HG02885 (cell line): ENCODE results near the gene CDR2L.
"Not testable (repeated sequence)": the region's sequence is repeated elsewhere in the genome, so short reads cannot be mapped to it uniquely, and the experiment has no call there.

Experiments used
- ATAC-seq: cut with Tn5 transposase; IDR thresholded peaks from one replicate; pipeline ENCODE4 v1.9.1; 2021; ENCODE audit warnings: mild to moderate bottlenecking; ENCODE audit not compliant: unreplicated experiment, poor library complexity

CDR2L gene

DNA sequence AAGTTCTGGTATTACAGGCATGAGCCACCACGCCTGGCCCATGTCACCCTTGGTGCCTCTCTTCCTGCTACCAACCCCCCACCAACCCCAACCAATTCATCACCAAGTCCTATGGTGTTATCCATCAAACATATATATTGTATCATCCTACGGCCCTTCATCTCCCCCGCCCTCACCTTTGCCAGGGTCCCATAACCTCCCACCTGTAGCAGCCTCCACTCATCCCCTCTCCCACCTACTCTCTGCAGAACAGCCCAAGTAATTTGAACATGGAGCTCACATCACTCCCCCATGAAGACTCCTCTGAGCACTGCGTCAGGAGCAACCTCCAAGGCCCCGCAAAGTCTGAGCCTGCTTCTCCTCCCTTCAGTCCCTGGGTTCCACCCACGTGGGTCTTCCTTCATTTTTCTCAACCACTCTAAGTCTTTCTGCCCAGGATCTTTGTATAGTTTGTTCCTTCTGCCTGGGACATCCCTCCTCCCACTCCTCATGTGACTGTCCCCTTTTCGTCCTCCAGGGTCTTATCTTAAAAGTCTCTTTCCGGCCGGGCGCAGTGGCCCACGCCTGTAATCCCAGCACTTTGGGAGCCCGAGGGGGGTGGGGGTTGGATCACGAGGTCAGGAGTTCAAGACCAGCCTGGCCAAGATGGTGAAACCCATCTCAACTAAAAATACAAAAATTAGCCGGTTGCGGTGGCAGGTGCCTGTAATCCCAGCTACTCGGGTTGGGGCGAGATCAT, 7.9 kb upstream of the CDR2L start:
- ATAC-seq: no peak

DNA sequence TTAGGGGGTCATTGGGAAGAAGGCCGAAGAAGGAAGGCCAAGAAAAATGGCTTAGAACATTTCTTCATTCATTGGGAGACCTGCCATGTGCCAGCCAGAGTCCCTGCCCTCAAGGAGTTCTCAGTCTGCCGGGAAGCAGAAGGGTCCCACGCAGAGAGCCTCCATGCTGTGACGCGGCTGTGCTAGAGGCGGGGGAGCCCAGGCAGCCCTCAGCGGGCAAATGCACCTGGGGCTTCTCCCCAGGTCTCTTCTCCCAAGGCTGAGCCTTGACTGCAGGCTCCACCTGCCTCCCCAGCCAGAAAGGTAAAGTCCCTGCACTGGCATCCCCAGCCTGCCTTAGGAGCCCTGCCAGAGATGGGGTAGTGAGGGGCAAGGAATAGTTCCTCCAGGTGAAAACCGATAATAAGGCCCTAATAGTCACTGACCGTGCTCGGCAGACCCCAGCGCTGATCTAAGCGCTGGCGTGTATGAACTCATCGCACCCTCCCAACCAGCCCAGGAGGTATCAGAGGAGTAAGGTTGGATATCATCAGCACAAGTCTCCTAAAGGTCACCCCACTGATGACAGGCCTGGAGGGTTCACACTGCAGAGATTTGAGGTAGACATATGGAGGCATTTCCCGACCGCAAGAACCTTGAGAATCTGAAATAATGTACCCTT, 6.0 kb upstream of the CDR2L start:
- no peak for ATAC-seq

DNA sequence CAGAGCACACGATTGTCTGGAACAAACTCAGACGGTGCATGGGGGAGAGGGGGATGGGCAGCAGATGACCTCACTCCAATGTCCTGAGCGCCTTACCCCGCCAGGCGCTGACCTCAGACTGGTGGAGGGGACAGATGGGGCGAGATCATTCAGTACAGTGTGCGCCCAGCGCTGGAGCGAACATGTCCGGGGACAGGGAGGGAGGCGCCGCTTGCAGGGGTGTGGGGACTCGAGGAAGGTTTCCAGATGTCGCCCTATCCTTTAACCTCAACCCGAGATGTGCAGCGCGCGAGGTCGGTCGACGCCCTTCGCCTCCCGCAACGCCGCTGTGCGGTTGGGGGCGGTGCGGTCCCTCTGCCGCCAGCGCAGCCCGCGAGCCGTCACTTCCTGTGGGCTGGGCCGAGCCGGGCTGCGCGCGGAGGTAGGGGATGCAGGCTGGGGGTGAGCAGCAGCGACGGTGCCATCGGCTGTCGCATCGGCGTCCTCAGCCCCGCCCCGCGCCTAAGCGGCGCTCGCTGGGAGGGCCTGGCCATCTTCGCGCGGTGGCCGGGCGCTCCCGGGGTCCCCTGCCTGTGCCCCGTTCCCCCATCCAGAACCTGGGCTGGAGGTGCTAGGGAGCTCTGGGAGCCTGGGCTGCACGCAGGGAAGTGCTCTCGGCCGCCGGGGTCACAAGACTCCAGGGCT, 5.3 kb upstream of the CDR2L start:
- peak; percentile 57 for ATAC-seq

DNA sequence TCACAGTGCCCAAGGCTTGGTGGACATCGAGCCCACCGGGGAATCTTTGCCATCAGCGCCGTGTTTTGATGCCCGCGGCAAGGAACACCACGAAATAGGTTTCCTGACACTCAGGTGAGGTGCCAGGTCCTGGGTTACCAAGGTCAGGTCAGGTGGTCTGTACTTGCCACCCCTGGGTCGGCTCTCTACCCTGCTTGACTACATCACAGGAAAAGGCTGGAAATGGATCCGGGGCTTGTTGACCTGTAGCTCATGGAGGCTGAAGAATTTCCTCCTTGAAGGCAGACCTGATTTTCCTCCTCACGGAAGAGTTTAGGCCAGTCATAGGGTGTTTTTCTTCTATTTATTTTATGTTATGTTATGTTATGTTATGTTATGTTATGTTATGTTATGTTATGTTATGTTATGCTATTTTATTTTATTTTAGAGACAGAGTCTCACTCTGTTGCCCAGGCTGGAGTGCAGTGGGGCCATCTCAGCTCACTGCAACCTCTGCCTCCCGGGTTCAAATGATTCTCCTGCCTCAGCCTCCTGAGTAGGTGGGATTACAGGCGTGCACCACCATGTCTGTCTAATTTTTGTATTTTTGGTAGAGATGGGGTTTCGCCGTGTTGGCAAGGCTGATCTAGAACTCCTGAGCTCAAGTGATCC, 4.6 kb upstream of the CDR2L start:
- ATAC-seq: not testable (repeated sequence)

DNA sequence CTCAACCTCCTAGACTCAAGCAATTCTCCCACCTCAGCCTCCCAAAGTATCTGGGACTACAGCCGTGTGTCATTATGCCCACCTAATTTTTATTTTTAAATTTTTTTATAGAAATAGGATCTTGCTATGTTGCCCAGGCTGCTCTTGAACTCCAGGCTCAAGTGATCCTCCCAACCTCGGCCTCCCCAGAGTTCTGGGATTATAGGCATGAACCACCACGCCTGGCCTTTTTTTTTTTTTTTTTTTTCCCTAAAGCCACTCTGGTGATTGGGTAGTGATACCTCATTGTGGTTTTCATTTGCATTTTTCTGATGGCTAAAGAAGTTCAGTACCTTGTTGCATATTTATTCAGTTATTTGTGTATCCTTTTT, 1.2 kb upstream of the CDR2L start:
- no peak for ATAC-seq

DNA sequence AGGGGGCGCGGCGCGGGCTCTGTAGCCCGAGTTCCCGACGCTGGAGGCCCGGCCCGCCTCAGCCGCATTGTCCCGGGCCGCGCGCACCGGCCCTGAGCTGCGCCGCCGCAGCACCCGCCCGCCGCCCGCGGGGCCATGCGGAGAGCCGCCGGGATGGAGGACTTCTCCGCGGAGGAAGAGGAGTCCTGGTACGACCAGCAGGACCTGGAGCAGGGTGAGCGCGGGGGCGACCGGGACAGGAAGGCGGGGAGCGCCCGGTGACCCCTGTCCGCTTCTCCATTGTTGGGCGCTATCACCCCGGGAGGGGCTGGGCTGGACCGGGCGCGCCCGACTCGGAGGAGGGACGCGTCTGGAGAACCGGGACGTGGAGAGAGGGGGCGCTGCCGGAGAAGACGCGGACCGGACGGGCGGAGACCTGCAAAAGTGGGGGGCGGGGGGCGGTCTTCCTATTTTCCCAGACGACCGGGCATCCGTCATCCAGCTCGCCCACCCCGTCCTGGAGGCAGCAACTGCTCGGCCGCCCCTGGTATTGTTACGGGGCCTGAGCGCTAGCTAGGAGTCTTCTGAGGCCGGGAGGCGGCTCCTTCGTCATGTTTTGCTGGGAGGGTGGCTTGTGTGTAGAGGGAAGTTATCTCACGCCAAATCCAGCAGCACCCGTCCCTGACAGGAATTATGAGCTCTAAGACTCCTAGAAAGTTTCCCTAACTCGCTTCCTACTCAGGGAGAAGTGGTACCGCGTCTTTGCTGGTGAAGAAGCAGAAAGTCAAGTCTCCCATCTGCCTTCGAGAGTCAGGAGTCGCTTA, 678 bp downstream of the CDR2L start:
- ATAC-seq: peak; percentile 26

DNA sequence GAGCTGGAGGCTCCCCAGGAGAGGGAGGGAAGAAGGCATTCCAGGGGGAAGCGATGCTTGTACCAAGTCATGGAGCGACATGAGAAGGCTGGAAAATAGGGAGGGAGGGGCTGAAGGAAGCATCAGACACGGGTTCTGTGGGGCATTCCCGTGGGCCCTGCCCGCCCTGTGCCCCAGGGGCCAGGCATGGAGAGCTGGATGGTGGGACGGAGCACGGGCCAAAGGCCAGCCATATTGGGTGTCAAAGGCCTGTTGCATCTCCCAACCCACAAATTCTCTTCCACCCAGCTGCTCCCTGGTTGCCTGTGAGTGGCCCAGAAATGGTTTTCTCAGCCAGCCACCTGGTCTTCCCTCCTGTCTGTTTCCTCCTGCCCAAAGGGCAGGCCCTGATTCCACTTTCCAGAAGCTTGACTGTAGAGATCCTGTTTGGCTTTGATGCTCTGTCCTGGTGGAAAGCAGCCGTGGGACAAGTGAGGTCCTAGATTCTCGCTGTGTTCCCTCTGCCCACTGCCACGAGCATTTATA, 3.2 kb downstream of the CDR2L start:
- ATAC-seq: no peak

DNA sequence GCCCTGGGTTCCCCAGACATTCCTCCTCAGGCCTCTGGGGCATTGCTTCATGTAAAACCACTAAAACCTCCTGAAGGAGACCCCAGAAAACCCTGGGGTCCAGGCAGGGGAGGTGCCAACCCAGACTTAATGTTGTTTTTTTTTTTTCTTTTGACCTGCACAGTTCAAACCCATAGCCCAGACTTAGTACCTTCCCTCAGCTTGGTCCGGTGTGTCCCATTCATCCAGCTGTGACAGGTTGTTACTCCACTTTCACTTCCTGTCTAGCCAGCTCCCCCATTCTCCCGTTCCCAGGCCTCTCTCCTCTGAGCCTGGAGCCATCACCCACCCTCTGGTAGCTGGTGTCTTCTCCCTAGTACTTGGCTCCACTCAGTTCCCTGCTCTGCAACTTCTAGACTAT, 4.8 kb downstream of the CDR2L start:
- ATAC-seq: no peak

DNA sequence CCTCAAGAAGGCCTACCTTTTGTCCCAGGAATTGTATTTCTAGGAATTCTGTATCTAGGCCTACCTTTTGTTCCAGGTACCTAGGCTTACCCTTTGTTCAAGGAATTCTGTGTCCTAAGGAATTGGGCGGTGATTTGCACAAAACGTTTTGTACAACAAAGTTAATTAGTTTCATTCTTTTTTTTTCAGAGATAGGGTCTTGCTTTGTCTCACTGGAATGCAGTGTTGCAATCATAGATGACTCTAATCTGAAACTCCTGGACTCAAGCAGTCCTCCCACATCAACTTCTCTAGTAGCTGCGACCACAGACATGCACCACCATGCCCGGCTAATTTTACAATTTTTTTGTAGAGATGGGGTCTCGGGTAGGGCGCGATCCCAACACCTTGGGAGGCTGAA, 7.0 kb downstream of the CDR2L start:
- no peak for ATAC-seq

DNA sequence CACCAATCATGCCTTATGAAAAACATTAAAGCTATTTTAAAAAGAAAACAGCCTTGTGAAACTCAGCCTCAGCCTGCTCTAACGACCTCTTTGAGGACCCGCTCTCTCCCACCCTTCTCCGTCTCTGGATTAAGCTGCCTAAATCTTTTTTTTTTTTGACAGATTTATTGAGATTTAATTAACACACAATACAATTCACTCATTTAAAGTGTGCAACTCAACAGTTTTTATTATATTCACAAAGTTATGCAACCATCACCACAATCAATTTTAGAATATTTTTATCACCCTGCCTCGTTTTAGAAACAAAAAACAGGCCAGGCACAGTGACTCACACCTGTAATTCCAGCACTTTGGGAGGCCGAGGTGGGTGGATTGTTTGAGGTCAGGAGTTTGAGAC, 8.4 kb downstream of the CDR2L start:
- ATAC-seq: no peak

DNA sequence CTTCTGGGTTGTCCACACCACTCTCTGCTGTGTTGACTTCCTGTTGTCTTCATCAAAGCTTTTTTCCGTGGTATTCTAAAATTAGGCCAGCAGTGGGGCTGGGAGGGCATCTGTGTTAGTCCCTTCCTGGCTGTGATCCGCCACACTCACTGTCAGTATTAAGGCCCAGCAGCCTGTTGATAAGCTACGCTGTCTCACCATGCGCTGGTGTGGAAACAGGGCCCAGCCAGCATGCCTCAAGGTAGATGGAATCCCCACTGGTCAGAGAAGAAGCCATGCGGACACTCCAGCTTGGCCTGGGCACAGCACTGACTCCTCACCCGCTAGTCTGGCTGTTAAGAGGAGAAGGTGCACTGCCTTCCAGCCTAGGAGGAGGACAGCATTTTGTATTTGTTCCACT, 11.4 kb downstream of the CDR2L start:
- no peak for ATAC-seq

DNA sequence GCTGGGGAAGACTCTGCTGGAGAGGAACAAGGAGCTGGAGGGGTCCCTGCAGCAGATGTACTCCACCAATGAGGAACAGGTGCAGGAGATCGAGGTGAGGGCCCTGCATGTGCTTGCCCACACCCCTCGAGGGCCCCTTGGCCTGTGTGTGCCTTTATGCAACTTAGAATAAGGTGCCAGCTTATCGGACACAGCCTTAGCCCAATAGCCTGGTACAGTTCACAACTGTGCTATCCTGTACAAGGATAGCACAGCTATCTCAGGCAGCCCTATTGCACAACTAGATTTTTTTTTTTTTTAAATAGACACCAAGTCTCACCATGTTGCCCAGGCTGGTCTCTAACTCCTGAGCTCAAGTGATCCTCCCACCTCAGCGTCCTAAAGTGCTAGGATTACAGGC, 12.1 kb downstream of the CDR2L start:
- ATAC-seq: no peak

DNA sequence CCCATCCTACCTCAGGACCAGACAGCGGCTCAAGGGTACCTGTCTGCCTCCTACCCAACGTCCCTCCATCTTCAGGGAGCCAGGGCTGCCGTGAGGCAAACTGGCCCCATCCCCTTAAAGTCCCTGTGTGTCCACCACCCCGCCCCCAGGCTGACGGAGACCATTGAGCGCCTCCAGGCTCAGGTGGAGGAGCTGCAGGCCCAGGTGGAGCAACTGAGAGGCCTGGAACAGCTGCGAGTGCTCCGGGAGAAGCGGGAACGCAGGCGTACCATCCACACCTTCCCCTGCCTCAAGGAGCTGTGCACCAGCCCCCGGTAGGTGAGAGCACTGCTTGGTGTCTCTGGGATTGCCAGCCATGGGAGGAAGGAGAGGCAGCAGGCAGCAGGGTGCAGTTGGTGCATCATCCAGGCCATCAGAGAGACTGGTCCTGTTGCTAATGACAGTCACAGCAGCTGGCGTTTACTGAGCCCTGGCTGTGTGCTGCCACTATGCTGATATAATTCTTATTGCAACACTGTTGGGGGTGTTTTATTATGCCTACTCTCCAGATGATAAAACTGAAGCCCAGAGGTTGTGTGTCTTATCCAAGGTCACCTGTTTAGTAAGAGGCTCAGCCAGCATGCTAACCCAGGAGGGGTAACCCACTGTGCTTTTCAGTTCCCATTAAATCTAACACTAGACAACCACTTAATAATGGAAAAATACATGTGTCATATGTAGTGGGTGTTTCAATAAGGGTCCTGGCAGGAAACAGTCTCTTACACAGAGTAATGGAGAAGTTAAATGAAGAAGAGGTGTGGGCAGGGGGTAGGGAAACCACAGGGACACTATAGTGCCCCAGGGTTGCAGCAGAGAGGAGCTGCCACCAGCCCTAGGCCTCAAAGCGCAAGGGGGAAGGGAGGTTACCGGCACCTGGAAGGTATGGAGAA, 14.7 kb downstream of the CDR2L start:
- no peak for ATAC-seq

DNA sequence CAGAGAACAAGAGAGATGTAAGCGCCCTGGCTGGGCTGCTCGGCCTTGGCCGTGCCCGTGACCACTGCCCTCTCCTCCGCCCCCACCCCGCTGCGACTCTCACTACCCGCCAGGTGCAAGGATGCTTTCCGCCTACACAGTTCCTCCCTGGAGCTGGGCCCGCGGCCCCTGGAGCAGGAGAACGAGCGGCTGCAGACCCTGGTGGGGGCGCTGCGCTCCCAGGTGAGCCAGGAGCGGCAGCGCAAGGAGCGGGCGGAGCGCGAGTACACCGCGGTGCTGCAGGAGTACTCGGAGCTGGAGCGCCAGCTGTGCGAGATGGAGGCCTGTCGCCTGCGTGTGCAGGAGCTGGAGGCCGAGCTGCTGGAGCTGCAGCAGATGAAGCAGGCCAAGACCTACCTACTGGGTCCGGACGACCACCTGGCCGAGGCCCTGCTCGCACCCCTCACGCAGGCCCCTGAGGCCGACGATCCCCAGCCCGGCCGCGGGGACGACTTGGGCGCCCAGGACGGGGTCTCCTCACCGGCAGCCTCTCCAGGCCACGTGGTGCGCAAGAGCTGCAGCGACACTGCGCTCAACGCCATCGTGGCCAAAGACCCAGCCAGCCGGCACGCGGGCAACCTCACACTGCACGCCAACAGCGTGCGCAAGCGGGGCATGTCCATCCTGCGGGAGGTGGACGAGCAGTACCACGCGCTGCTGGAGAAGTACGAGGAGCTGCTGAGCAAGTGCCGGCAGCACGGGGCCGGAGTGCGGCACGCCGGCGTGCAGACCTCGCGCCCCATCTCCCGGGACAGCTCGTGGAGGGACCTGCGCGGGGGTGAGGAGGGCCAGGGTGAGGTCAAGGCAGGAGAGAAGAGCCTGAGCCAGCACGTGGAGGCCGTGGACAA, 15.9 kb downstream of the CDR2L start:
- no peak for ATAC-seq

DNA sequence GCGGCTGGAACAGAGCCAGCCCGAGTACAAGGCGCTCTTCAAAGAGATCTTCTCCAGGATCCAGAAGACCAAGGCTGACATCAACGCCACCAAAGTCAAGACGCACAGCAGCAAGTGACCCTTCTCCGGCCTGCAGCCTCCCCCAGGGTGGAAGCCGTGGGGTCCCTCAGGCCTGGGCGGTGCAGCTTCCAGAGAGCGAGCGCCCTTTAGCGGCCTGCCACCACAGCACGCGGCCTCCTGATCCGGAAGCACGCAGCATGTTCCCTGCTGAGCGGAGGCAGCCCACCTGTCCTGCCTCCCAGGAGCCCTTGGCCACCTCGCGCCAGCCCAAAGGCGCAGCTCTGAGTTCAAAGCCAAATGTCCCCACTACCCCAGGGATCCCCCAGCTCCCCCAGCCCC, 16.5 kb downstream of the CDR2L start:
- no peak for ATAC-seq

DNA sequence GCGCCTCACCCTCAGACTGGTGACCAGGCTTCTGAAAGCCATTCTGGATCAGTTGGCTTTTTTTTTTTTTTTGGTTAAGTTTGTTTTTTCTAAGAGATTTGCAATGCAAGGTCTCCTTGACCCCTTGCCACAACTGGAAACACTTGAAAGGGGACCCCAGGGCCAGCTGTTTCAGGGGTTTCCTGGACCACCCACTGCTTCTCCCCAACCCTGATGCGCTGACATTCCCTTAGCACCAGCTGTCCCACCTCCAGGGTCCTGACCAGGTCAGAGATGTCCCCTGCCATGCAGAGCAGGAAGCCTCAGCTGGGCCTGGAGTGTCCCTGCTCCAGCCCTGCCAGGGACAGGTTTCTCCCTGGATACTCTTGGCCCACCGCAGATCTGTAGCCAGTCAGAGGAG, 16.9 kb downstream of the CDR2L start:
- ATAC-seq: no peak

DNA sequence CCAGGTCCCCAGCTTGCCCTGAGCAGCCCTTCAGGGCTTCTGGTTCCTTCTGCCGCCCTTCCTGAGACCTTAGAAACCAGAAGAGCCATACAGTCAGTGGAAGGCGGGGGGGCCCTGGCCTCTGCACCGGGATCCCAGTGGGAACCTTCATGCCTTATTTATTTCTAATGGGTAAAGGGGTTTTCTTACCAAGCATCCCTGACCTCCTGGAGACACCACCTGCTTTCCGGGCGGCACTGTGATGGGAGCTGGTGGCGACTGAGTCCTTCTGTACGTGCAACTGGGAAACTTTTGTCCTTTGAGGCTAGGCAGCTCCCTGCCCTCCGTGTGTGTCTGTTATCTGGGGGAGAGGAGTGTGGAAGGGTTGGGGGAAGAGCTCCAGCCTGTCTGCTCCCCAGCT, 17.9 kb downstream of the CDR2L start:
- no peak for ATAC-seq

DNA sequence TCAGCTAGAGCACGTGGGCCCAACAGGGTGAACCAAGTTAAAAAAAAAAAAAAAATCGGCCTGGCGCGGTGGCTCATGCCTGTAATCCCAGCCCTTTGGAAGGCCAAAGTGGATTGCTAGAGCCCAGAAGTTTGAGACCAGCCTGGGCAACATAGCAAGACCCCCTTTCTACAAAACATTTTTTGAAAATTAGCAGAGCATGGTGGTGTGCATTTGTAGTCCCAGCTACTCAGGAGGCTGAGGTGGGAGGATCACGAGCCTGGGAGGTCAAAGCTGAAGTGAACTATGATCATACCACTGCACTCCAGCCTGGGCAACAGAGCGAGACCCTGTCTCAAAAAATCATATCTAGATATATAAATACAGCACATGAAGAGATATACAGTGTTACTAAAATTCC, 18.7 kb downstream of the CDR2L start:
- not testable (repeated sequence) for ATAC-seq
